ENCODE results near the gene TEAD3. TPM values are rescaled to one million over a fixed set of nuclear protein-coding genes. Genes with fewer than 3 reads are reported as not detected.

The TEAD3 gene
- polyA plus RNA-seq, 3 donors, result not detected

DNA sequence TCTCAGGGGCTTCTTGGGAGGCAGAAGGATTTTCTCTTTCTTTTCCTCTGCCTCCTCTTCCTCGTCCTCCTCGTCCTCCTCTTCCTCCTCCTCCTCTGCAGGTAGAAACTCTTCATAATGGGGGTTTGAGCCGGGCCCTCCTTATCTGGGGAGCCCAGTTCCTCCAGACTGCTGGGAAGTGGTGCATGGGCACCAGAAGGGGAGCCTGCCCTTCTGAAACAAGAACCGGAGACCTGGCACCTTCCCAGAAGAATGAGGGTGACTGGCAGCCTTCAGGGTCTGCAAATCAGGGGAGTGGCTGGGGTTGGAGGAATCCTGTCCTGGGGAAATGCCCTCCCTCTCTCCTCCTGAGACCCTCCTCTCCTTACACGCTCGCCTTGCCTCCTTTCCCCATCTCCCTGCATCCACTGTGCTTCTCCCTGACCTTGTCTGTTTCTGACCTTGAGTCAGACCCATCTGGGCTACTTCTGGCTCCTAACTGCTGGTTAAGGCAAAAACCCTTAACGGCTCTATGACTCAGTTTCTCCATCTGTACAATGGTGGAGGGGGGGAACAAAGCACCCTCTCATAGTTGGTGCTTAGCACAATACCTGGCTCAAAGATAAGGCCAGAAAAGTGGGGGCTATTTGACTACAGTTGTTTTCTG, 14.2 kb upstream of the TEAD3 start:
- TF ChIP-seq, protein P1, sequence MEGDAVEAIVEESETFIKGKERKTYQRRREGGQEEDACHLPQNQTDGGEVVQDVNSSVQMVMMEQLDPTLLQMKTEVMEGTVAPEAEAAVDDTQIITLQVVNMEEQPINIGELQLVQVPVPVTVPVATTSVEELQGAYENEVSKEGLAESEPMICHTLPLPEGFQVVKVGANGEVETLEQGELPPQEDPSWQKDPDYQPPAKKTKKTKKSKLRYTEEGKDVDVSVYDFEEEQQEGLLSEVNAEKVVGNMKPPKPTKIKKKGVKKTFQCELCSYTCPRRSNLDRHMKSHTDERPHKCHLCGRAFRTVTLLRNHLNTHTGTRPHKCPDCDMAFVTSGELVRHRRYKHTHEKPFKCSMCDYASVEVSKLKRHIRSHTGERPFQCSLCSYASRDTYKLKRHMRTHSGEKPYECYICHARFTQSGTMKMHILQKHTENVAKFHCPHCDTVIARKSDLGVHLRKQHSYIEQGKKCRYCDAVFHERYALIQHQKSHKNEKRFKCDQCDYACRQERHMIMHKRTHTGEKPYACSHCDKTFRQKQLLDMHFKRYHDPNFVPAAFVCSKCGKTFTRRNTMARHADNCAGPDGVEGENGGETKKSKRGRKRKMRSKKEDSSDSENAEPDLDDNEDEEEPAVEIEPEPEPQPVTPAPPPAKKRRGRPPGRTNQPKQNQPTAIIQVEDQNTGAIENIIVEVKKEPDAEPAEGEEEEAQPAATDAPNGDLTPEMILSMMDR (IDR thresholded peaks at IDR 0.05), result no peak
- peaks cover 17 to 44% of the 10 kb centered on the region in 2 donors for H3K27me3 ChIP-seq (ENCODE audit: control insufficient read depth in 2 of 2, insufficient read depth in 2 of 2, low read length in 2 of 2)
- no peaks in the 10 kb centered on the region for H4K20me1 ChIP-seq (ENCODE audit: insufficient read depth, low read length)
- intact Hi-C loops (cut with micrococcal nuclease), result no loop called here
- peak overlapping the region in 1 of 2 donors; percentile 63 for H3K4me3 Mint-ChIP-seq
- H3K4me1 ChIP-seq (ENCODE audit: control insufficient read depth in 1 of 2, insufficient read depth in 2 of 2, low read length in 2 of 2), result no peaks in the 10 kb centered on the region
- H3K9me3 ChIP-seq (replicated peaks in 1 of 2; ENCODE audit: control insufficient read depth in 1 of 2, insufficient read depth in 1 of 2, low read length in 2 of 2), result no peaks in the 10 kb centered on the region
- H3K4me3 ChIP-seq (replicated peaks in 1 of 3; ENCODE audit: low read depth in 2 of 3, low read length in 3 of 3), result no peak overlapping the region
- H2AFZ ChIP-seq (ENCODE audit: insufficient read depth, low read depth, low read length, poor library complexity, severe bottlenecking), result no peak overlapping the region
- H3K36me3 Mint-ChIP-seq, result no peaks in the 10 kb centered on the region
- H3K36me3 ChIP-seq (replicated peaks in 1 of 2; ENCODE audit: control insufficient read depth in 1 of 2, insufficient read depth in 2 of 2, low read length in 2 of 2), result no peaks in the 10 kb centered on the region
- peak overlapping the region in 1 of 7 donors; percentile 68 for H3K27ac Mint-ChIP-seq
- H3K9me3 Mint-ChIP-seq, result peaks cover 0 to 6% (median 4%) of the 10 kb centered on the region in 7 donors
- no peaks in the 10 kb centered on the region for H3K4me1 Mint-ChIP-seq
- H3K27ac ChIP-seq (ENCODE audit: low read depth in 1 of 2, low read length in 2 of 2), result no peak overlapping the region
- H3K9ac ChIP-seq (ENCODE audit: insufficient read depth, low read length, poor library complexity, severe bottlenecking), result no peak overlapping the region
- H3K27me3 Mint-ChIP-seq (ENCODE audit: low read depth in 3 of 3), result peaks cover 51 to 71% (median 54%) of the 10 kb centered on the region in 3 donors
- H3K79me2 ChIP-seq (ENCODE audit: insufficient read depth, low read length), result no peaks in the 10 kb centered on the region
- no peak overlapping the region for H3K4me2 ChIP-seq (replicated peaks; ENCODE audit: extremely low read depth, low read length, poor library complexity, severe bottlenecking)
- 71% methylated on average over 2 of the region's 7 CpGs for WGBS (ENCODE audit: insufficient coverage)
- no peak for DNase-seq

DNA sequence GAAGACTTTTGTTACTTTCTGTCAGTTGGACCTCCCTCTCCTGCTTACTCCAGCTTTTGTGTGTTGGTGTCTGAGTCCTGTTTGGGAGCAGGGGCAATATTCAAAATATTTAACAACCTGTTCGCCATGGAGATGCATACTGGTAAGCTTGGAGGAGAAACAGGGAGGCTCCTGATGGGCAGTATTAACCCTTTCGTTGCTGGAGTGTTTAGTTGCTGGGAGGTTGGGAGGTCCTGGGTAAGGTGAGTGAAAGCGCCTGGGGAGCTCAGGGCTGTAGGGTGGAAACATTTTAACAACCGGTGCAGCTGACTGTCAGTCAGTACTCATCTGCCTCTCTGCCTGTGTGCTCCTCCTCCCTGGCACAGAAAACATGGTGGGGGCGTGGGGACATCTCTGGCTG, 11.7 kb upstream of the TEAD3 start:
- no peaks in the 10 kb centered on the region for H3K36me3 ChIP-seq (replicated peaks in 1 of 2; ENCODE audit: control insufficient read depth in 1 of 2, insufficient read depth in 2 of 2, low read length in 2 of 2)
- Mint-ChIP-seq H3K9me3 (peaks cover 0 to 6% (median 4%) of the 10 kb centered on the region in 7 donors), H3K36me3 (no peaks in the 10 kb centered on the region), H3K4me1 (no peaks in the 10 kb centered on the region), H3K27ac (no peak overlapping the region), H3K27me3 (ENCODE audit: low read depth in 3 of 3) (peaks cover 60 to 86% (median 71%) of the 10 kb centered on the region in 3 donors), H3K4me3 (peak overlapping the region in 1 of 2 donors; percentile 21)
- DNase-seq, result no peak
- H3K4me2 ChIP-seq (replicated peaks; ENCODE audit: extremely low read depth, low read length, poor library complexity, severe bottlenecking), result no peak overlapping the region
- H3K4me3 ChIP-seq (replicated peaks in 1 of 3; ENCODE audit: low read depth in 2 of 3, low read length in 3 of 3), result no peak overlapping the region
- no peak overlapping the region for H3K9ac ChIP-seq (ENCODE audit: insufficient read depth, low read length, poor library complexity, severe bottlenecking)
- intact Hi-C loops (cut with micrococcal nuclease), result no loop called here
- H2AFZ ChIP-seq (ENCODE audit: insufficient read depth, low read depth, low read length, poor library complexity, severe bottlenecking), result no peak overlapping the region
- H3K9me3 ChIP-seq (replicated peaks in 1 of 2; ENCODE audit: control insufficient read depth in 1 of 2, insufficient read depth in 1 of 2, low read length in 2 of 2), result peaks cover 0 to 4% of the 10 kb centered on the region in 2 donors
- no peaks in the 10 kb centered on the region for H3K79me2 ChIP-seq (ENCODE audit: insufficient read depth, low read length)
- no peaks in the 10 kb centered on the region for H3K4me1 ChIP-seq (ENCODE audit: control insufficient read depth in 1 of 2, insufficient read depth in 2 of 2, low read length in 2 of 2)
- H4K20me1 ChIP-seq (ENCODE audit: insufficient read depth, low read length), result no peaks in the 10 kb centered on the region
- TF ChIP-seq, protein P1 (IDR thresholded peaks at IDR 0.05), result no peak
- WGBS (ENCODE audit: insufficient coverage), result 61% methylated on average over 3 of the region's 5 CpGs
- H3K27ac ChIP-seq (ENCODE audit: low read depth in 1 of 2, low read length in 2 of 2), result no peak overlapping the region
- H3K27me3 ChIP-seq (ENCODE audit: control insufficient read depth in 2 of 2, insufficient read depth in 2 of 2, low read length in 2 of 2), result peaks cover 18 to 59% of the 10 kb centered on the region in 2 donors
